Measurements from ENCODE around the gene PRIMPOL. TPM values are rescaled to one million over a fixed set of nuclear protein-coding genes. Genes with fewer than 3 reads are reported as not detected.
A peak's percentile ranks its signal among the peaks of the same experiment; 100 is the strongest.

PRIMPOL gene
- total and polyA plus RNA-seq, 5 experiments from 2014 or later = 12.1 to 17.6 (median 16.1) TPM

GRCh38 chr4:184695178-184695896, 45.8 kb downstream of the PRIMPOL start:
- no peak for ATAC-seq
- Mint-ChIP-seq H3K27ac (no peak overlapping the region), H3K9me3 (no peaks in the 10 kb centered on the region), H3K4me1 (no peaks in the 10 kb centered on the region), H3K27me3 (no peaks in the 10 kb centered on the region), H3K4me3 (no peak overlapping the region), H3K36me3 (peaks cover 0 to 48% (median 22%) of the 10 kb centered on the region in 3 donors)
- no peak for DNase-seq
- POLR2A ChIA-PET = no interaction called here

GRCh38 chr4:184697956-184698355, 48.4 kb downstream of the PRIMPOL start:
- Mint-ChIP-seq H3K36me3 (peaks cover 0 to 30% (median 15%) of the 10 kb centered on the region in 3 donors), H3K27ac (peak overlapping the region in 1 of 10 donors; percentile 38), H3K4me1 (no peaks in the 10 kb centered on the region), H3K27me3 (no peaks in the 10 kb centered on the region), H3K9me3 (no peaks in the 10 kb centered on the region), H3K4me3 (no peak overlapping the region)
- no peak for ATAC-seq
- POLR2A ChIA-PET = no interaction called here
- DNase-seq = no peak

- POLR2A ChIA-PET = no interaction called here
- Mint-ChIP-seq H3K27me3 (peaks cover 0 to 2% (median 0%) of the 10 kb centered on the region in 5 donors), H3K9me3 (no peaks in the 10 kb centered on the region), H3K27ac (no peak overlapping the region), H3K4me1 (no peaks in the 10 kb centered on the region), H3K4me3 (no peak overlapping the region), H3K36me3 (peaks cover 0 to 12% (median 4%) of the 10 kb centered on the region in 3 donors)
- ATAC-seq = no peak
- no peak for DNase-seq
Observed at GRCh38 chr4:184699941-184700340, 50.4 kb downstream of the PRIMPOL start.

GRCh38 chr4:184702114-184702513, 52.6 kb downstream of the PRIMPOL start:
- POLR2A ChIA-PET = no interaction called here
- Mint-ChIP-seq H3K27ac (no peak overlapping the region), H3K27me3 (peaks cover 0 to 2% (median 0%) of the 10 kb centered on the region in 5 donors), H3K9me3 (no peaks in the 10 kb centered on the region), H3K4me3 (no peak overlapping the region), H3K36me3 (peaks cover 0 to 8% (median 5%) of the 10 kb centered on the region in 3 donors), H3K4me1 (peaks cover 0 to 2% (median 0%) of the 10 kb centered on the region in 4 donors)
- ATAC-seq = no peak
- no peak for DNase-seq

- H3K9me3 Mint-ChIP-seq = no peaks in the 10 kb centered on the region
- peaks cover 0 to 7% (median 3%) of the 10 kb centered on the region in 3 donors for H3K36me3 Mint-ChIP-seq
- no peak overlapping the region for H3K27ac Mint-ChIP-seq
- H3K4me3 Mint-ChIP-seq = peak overlapping the region in 1 of 10 donors; percentile 9
- ATAC-seq = no peak
- POLR2A ChIA-PET = no interaction called here
- DNase-seq = no peak
- H3K4me1 Mint-ChIP-seq = peaks cover 0 to 2% (median 0%) of the 10 kb centered on the region in 4 donors
- peaks cover 0 to 2% (median 0%) of the 10 kb centered on the region in 5 donors for H3K27me3 Mint-ChIP-seq
Observed at GRCh38 chr4:184705692-184706091, 56.2 kb downstream of the PRIMPOL start.

- H3K27ac Mint-ChIP-seq = no peak overlapping the region
- H3K9me3 Mint-ChIP-seq = no peaks in the 10 kb centered on the region
- DNase-seq = no peak
- H3K4me1 Mint-ChIP-seq = peaks cover 0 to 2% (median 0%) of the 10 kb centered on the region in 4 donors
- ATAC-seq = no peak
- H3K4me3 Mint-ChIP-seq = no peak overlapping the region
- peaks cover 0 to 2% (median 0%) of the 10 kb centered on the region in 5 donors for H3K27me3 Mint-ChIP-seq
- POLR2A ChIA-PET = no interaction called here
- H3K36me3 Mint-ChIP-seq = peaks cover 0 to 7% (median 3%) of the 10 kb centered on the region in 3 donors
Observed at GRCh38 chr4:184706453-184706852, 56.9 kb downstream of the PRIMPOL start.

- H3K4me1 Mint-ChIP-seq = peaks cover 0 to 4% (median 0%) of the 10 kb centered on the region in 4 donors
- POLR2A ChIA-PET = no interaction called here
- H3K9me3 Mint-ChIP-seq = no peaks in the 10 kb centered on the region
- DNase-seq (no peak), ATAC-seq (no peak)
- H3K27me3 Mint-ChIP-seq = no peaks in the 10 kb centered on the region
- H3K27ac Mint-ChIP-seq = no peak overlapping the region
- no peak overlapping the region for H3K4me3 Mint-ChIP-seq
- H3K36me3 Mint-ChIP-seq = peaks cover 0 to 10% (median 2%) of the 10 kb centered on the region in 3 donors
Observed at GRCh38 chr4:184712322-184712721, 62.8 kb downstream of the PRIMPOL start.

- POLR2A ChIA-PET = no interaction called here
- H3K36me3 Mint-ChIP-seq = peaks cover 0 to 14% (median 4%) of the 10 kb centered on the region in 3 donors
- H3K4me3 Mint-ChIP-seq = no peak overlapping the region
- no peaks in the 10 kb centered on the region for H3K27me3 Mint-ChIP-seq
- H3K9me3 Mint-ChIP-seq = peaks cover 0 to 3% (median 0%) of the 10 kb centered on the region in 9 donors
- ATAC-seq = no peak
- peaks cover 0 to 6% (median 1%) of the 10 kb centered on the region in 4 donors for H3K4me1 Mint-ChIP-seq
- no peak overlapping the region for H3K27ac Mint-ChIP-seq
- DNase-seq = no peak
Observed at GRCh38 chr4:184713887-184714286, 64.3 kb downstream of the PRIMPOL start.

- POLR2A ChIA-PET = no interaction called here
- Mint-ChIP-seq H3K9me3 (peaks cover 0 to 12% (median 8%) of the 10 kb centered on the region in 9 donors), H3K4me1 (peaks cover 0 to 6% (median 1%) of the 10 kb centered on the region in 4 donors), H3K27me3 (no peaks in the 10 kb centered on the region), H3K4me3 (no peak overlapping the region), H3K27ac (no peak overlapping the region), H3K36me3 (peaks cover 10 to 15% (median 13%) of the 10 kb centered on the region in 3 donors)
- DNase-seq = no peak
- ATAC-seq = no peak
Observed at GRCh38 chr4:184715526-184715925, 66.0 kb downstream of the PRIMPOL start.

GRCh38 chr4:184719407-184719806, 69.9 kb downstream of the PRIMPOL start:
- Mint-ChIP-seq H3K36me3 (peaks cover 21 to 30% (median 26%) of the 10 kb centered on the region in 3 donors), H3K9me3 (peaks cover 2 to 25% (median 21%) of the 10 kb centered on the region in 9 donors), H3K27ac (peak overlapping the region in 1 of 10 donors; percentile 57), H3K4me3 (no peak overlapping the region), H3K4me1 (peaks cover 0 to 6% (median 1%) of the 10 kb centered on the region in 4 donors), H3K27me3 (no peaks in the 10 kb centered on the region)
- POLR2A ChIA-PET = no interaction called here
- DNase-seq (no peak), ATAC-seq (no peak)

- ATAC-seq (no peak), DNase-seq (no peak)
- POLR2A ChIA-PET = no interaction called here
- Mint-ChIP-seq H3K4me1 (peaks cover 0 to 9% (median 1%) of the 10 kb centered on the region in 4 donors), H3K4me3 (no peak overlapping the region), H3K27me3 (no peaks in the 10 kb centered on the region), H3K36me3 (peaks cover 14 to 30% (median 26%) of the 10 kb centered on the region in 3 donors), H3K9me3 (peaks cover 2 to 25% (median 21%) of the 10 kb centered on the region in 9 donors), H3K27ac (no peak overlapping the region)
Observed at GRCh38 chr4:184721254-184721653, 71.7 kb downstream of the PRIMPOL start.

- POLR2A ChIA-PET = no interaction called here
- DNase-seq = no peak
- no peak for ATAC-seq
- Mint-ChIP-seq H3K9me3 (peaks cover 2 to 25% (median 21%) of the 10 kb centered on the region in 9 donors), H3K27me3 (no peaks in the 10 kb centered on the region), H3K27ac (no peak overlapping the region), H3K4me3 (no peak overlapping the region), H3K36me3 (peaks cover 11 to 30% (median 26%) of the 10 kb centered on the region in 3 donors), H3K4me1 (peaks cover 0 to 10% (median 1%) of the 10 kb centered on the region in 4 donors)
Observed at GRCh38 chr4:184722798-184723197, 73.3 kb downstream of the PRIMPOL start.

GRCh38 chr4:184727430-184727829, 77.9 kb downstream of the PRIMPOL start:
- ATAC-seq (no peak), DNase-seq (no peak)
- peaks cover 0 to 5% (median 0%) of the 10 kb centered on the region in 3 donors for H3K36me3 Mint-ChIP-seq
- no peak overlapping the region for H3K4me3 Mint-ChIP-seq
- no peaks in the 10 kb centered on the region for H3K9me3 Mint-ChIP-seq
- POLR2A ChIA-PET = no interaction called here
- no peaks in the 10 kb centered on the region for H3K27me3 Mint-ChIP-seq
- H3K27ac Mint-ChIP-seq = no peak overlapping the region
- peaks cover 0 to 14% (median 0%) of the 10 kb centered on the region in 4 donors for H3K4me1 Mint-ChIP-seq
